ENCODE data around the gene ARX.

The ARX gene

DNA sequence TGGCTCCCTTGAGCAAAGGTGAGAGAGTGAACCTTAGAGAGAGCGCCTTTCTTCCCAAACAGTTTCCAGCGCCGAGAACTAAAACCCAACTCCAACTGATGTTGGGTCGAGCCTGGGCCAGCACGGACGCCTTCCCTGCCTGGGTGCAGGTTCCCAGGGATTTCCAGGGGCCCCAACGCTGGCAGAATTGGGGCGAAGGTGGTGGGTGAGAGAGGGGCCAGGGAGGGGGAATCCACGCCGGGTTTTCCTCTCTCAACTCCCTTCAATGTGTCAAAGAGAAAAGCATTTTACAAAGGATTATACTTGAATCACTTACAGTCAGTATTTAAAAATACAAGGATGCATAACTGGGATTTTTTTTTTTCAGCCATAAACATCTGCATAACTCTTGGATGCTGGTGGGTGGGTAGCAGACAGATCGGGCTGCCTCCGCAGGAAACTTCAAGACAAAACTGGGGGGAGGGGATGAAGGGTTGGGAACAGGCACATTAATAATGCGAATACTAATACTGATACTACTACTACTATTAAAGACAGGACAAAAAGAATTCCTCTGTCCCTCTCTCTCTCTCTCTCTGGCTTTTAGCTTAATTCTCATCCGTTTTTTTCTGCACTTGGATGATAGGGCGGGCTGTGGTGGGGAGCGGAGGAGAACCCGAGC lies 1.3 kb upstream of the ARX start:
- no peak for DNase-seq (ENCODE audit: low read depth in 3 of 3, low spot score in 1 of 3)

- DNase-seq (ENCODE audit: low read depth in 3 of 3, low spot score in 1 of 3): no peak
These were observed 551 bp upstream of the ARX start for GRCh38 chrX:25016361-25016671.

DNA sequence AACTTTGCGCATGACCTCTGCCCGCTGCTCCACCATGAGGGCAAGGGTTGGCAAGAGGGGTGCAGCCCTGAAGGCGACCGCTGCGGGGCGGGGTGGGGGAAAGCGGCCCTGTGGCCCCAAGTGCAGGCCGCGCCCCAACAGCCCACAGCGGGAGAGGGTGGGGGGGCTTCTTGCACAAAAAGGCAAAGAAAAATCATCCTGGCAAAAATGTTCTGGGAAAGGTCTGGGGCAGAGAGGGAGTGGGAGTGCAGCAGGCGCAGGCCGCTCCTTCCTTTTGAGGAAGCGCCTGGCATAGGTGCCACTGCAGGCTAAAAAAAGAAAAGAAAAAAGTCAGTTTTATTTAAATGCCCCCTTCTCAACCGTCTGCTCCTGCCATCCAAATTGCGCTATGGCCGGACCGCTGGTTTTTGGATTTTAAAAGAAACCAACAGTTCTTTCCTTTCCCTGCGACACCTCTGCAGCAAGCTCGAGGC lies 1.4 kb downstream of the ARX start:
- DNase-seq (ENCODE audit: low read depth in 3 of 3, low spot score in 1 of 3): no peak

- DNase-seq (ENCODE audit: low read depth in 3 of 3, low spot score in 1 of 3): no peak
These were observed 2.0 kb downstream of the ARX start for GRCh38 chrX:25013632-25014365.

GRCh38 chrX:25012793-25013631 lies 2.8 kb downstream of the ARX start:
- DNase-seq (ENCODE audit: low read depth in 3 of 3, low spot score in 1 of 3): no peak

- no peak for DNase-seq (ENCODE audit: low read depth in 3 of 3, low spot score in 1 of 3)
These were observed 3.4 kb downstream of the ARX start for GRCh38 chrX:25012433-25012735.

- DNase-seq (ENCODE audit: low read depth in 3 of 3, low spot score in 1 of 3): no peak
These were observed 4.0 kb downstream of the ARX start for GRCh38 chrX:25011589-25012432.

DNA sequence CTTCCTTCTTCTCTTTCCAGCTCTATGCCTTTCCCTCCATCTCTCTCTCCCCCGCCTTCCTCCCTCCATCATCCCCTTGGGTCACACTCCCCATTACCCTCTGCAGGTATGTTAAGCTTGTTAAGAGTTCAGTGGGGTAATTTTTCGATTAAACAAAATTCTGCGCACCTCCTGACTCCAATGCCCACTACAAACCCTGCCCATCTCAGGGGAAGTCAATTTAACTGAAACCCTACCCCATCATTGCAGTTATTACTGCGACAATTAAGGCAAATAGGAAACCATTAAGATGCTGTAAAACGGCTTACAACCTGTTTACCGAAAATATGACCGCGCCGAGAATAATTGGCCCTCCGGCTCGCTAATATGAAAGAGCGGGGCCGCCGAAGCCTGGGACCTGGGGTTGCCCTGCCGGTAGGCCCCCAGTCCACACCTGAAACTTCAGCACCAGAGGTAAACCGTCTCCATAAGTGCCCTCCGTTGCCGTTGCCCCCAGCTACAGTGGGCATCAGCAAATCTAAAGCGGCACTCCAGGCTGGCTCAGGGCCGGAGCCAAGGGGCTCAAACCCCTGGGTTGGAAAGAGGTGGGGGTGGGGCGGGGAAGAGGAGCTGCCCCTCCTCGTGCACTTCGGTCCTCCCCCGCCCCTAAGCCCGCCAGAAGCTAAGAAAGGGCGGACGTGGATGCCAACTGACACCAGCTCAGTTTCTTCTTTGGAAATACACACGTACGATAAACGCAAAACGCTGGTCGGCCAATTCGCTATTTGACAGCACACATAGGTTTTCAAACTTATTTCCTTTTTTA lies 4.8 kb downstream of the ARX start:
- no peak for DNase-seq (ENCODE audit: low read depth in 3 of 3, low spot score in 1 of 3)

GRCh38 chrX:25009407-25009806 lies 6.4 kb downstream of the ARX start:
- DNase-seq (ENCODE audit: low read depth in 3 of 3, low spot score in 1 of 3): no peak

- DNase-seq (ENCODE audit: low read depth in 3 of 3, low spot score in 1 of 3): no peak
These were observed 8.4 kb downstream of the ARX start for GRCh38 chrX:25007059-25008053.

DNA sequence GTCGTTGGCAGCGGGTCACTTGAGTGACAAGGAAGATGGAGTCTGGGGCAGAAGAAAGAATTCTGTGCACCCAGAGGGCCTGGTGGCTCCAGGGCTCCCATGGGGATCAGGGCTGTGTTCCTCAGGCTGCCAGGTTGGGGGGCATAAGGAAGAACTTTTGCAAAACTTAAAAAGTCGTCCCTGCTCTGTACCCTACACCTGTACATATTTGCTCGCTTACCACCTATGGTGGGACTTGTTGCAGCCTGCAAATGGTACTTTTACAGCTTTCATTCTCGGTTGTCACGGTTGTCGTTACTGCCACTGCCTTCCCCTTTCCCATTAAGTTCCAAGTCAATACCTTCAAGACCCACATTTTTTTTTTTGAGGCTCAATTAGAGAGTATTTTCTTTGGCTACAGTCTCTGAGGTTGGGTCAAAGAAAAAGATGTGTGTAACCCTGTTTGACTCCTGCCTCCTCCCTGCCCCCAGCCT lies 9.1 kb downstream of the ARX start:
- DNase-seq (ENCODE audit: low read depth in 3 of 3, low spot score in 1 of 3): no peak

GRCh38 chrX:25005382-25006185 lies 10.2 kb downstream of the ARX start:
- DNase-seq (ENCODE audit: low read depth in 3 of 3, low spot score in 1 of 3): no peak

DNA sequence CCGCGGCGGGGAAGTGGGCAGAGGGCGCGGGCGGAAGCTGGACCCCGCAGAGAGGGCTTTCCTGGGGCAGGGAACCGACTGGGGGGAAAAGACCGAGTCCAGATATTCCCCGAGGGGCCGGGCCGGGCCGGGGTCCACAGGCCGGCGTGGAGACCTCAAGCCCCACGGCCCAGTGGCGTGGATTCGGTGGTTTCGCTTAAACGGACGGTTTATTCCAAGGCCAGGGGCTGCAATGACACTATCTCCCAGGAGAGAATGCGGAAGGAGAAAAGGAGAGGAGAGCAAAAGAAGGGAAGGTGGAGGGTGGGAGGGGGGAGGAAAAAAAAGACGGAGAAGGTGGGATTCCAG lies 10.8 kb downstream of the ARX start:
- no peak for DNase-seq (ENCODE audit: low read depth in 3 of 3, low spot score in 1 of 3)

- no peak for DNase-seq (ENCODE audit: low read depth in 3 of 3, low spot score in 1 of 3)
These were observed 11.2 kb downstream of the ARX start for GRCh38 chrX:25004485-25005032.

- no peak for DNase-seq (ENCODE audit: low read depth in 3 of 3, low spot score in 1 of 3)
These were observed 11.7 kb downstream of the ARX start for GRCh38 chrX:25004040-25004439.

GRCh38 chrX:25003066-25003849 lies 12.5 kb downstream of the ARX start:
- no peak for DNase-seq (ENCODE audit: low read depth in 3 of 3, low spot score in 1 of 3)

GRCh38 chrX:25002661-25003020 lies 13.1 kb downstream of the ARX start:
- no peak for DNase-seq (ENCODE audit: low read depth in 3 of 3, low spot score in 1 of 3)
